SK-MEL-5 (cell line): Measurements from ENCODE around the gene ENTPD5. TPM values are rescaled to one million over a fixed set of nuclear protein-coding genes. Genes with fewer than 3 reads are reported as not detected.
"Not testable (repeated sequence)": the region's sequence is repeated elsewhere in the genome, so short reads cannot be mapped to it uniquely, and the experiment has no call there.

Source experiments
- DNase-seq: peaks from one replicate; pipeline ENCODE4 v3.0.0-alpha.2; 2016; ENCODE audit warnings: low read depth, low spot score
- in situ Hi-C: cut with HindIII; loops from 2 replicates; pipeline ENCODE4 v1.10.0; 2016; ENCODE audit warnings: low sequenced_read_pairs, high pct_unique_total_duplicates, low pct_unique_long_range_greater_than_20kb
- total RNA-seq: library from RNA; depleted of rRNA; stranded (reverse); fragments of >200 nt; shearing (Covaris generic); gene quantifications from 2 replicates; pipeline ENCODE4 v1.2.3, GENCODE V29; 2014

The ENTPD5 gene
- total RNA-seq, 1 experiment from 2014 or later = 8.5 TPM

- no peak for DNase-seq
- in situ Hi-C loops = no loop called here
Observed at GRCh38 chr14:73958591-73958990, 60.5 kb downstream of the ENTPD5 start.

GRCh38 chr14:73955674-73956073, 63.4 kb downstream of the ENTPD5 start:
- in situ Hi-C loops = no loop called here
- DNase-seq = no peak

- DNase-seq = no peak
- in situ Hi-C loops = no loop called here
Observed at GRCh38 chr14:73953731-73954130, 65.4 kb downstream of the ENTPD5 start.

- DNase-seq = peak; percentile 97
- in situ Hi-C loops = no loop called here
Observed at GRCh38 chr14:73949752-73950734, 69.0 kb downstream of the ENTPD5 start, which contains the start of the genes COQ6 and FAM161B. TSS of gene COQ6 (plus strand) at chr14:73950302. CDS start at chr14:73950333, 31 bp downstream. TSS of gene FAM161B (minus strand) at chr14:73950094. CDS start at chr14:73950026, 68 bp downstream.

GRCh38 chr14:73945159-73945670, 73.9 kb downstream of the ENTPD5 start:
- in situ Hi-C loops = no loop called here
- no peak for DNase-seq

- no peak for DNase-seq
- in situ Hi-C loops = no loop called here
Observed at GRCh38 chr14:73944432-73945158, 74.5 kb downstream of the ENTPD5 start.

- DNase-seq = peak; percentile 6
- in situ Hi-C loops = no loop called here
Observed at GRCh38 chr14:73943083-73943482, 76.0 kb downstream of the ENTPD5 start.

- in situ Hi-C loops = no loop called here
- DNase-seq = no peak
Observed at GRCh38 chr14:73942180-73942579, 76.9 kb downstream of the ENTPD5 start.

GRCh38 chr14:73937012-73937411, 82.1 kb downstream of the ENTPD5 start:
- DNase-seq = no peak
- in situ Hi-C loops = no loop called here

- DNase-seq = no peak
- in situ Hi-C loops = no loop called here
Observed at GRCh38 chr14:73936548-73936947, 82.5 kb downstream of the ENTPD5 start.

GRCh38 chr14:73935666-73936065, 83.4 kb downstream of the ENTPD5 start:
- peak; percentile 34 for DNase-seq
- in situ Hi-C loops = no loop called here

GRCh38 chr14:73924337-73924736, 94.8 kb downstream of the ENTPD5 start:
- in situ Hi-C loops = no loop called here
- no peak for DNase-seq

GRCh38 chr14:73919457-73919856, 99.6 kb downstream of the ENTPD5 start:
- in situ Hi-C loops, DNase-seq: not testable (repeated sequence)

GRCh38 chr14:73916324-73916723, 102.8 kb downstream of the ENTPD5 start:
- in situ Hi-C loops = no loop called here
- no peak for DNase-seq

GRCh38 chr14:73913256-73913655, 105.8 kb downstream of the ENTPD5 start:
- no peak for DNase-seq
- in situ Hi-C loops = no loop called here

GRCh38 chr14:73909681-73910080, 109.4 kb downstream of the ENTPD5 start:
- in situ Hi-C loops = no loop called here
- DNase-seq = no peak
